Uterine smooth muscle cell (primary cell): ENCODE measurements around the gene TBC1D3G. TPM values are rescaled to one million over a fixed set of nuclear protein-coding genes. Genes with fewer than 3 reads are reported as not detected.

ENCODE experiments used
- total RNA-seq: library from RNA; depleted of rRNA; stranded (reverse); fragments of >200 nt; gene quantifications from 2 replicates; pipeline ENCODE4 v1.2.3, GENCODE V29; 2014

The TBC1D3G gene
- not detected in 2 replicates for total RNA-seq

GRCh38 chr17:36323584-36323983, at the start of gene TBC1D3G:
TSS of gene TBC1D3G (plus strand) at chr17:36323884. CDS start at chr17:36325412, 1,528 bp downstream.

Other genes with a start within 250 kb of the TBC1D3G start
- not detected in 2 replicates for gene CCL3, start 233.7 kb upstream of the TBC1D3G start, total RNA-seq
- gene CCL4, start 220.1 kb upstream of the TBC1D3G start, total RNA-seq, result not detected in 2 replicates
- 0.77 and 2.5 TPM in 2 replicates for gene TBC1D3B, start 147.2 kb upstream of the TBC1D3G start, total RNA-seq
- not detected in 2 replicates for gene CCL3L1, start 127.1 kb upstream of the TBC1D3G start, total RNA-seq
- not detected in 2 replicates for gene CCL4L2, start 112.8 kb upstream of the TBC1D3G start, total RNA-seq
- gene TBC1D3I, start 59.3 kb upstream of the TBC1D3G start, total RNA-seq, result 0.33 TPM in 1 of 2 replicates, not detected in the other
- not detected in 2 replicates for gene TBC1D3H, start 64.6 kb downstream of the TBC1D3G start, total RNA-seq
- gene ZNHIT3, start 162.8 kb downstream of the TBC1D3G start, total RNA-seq, result 22.2 and 23.5 TPM in 2 replicates
- 52.2 and 82.6 TPM in 2 replicates for gene MYO19, start 211.0 kb downstream of the TBC1D3G start, total RNA-seq
- gene PIGW, start 211.1 kb downstream of the TBC1D3G start, total RNA-seq, result 4.6 and 14.1 TPM in 2 replicates
- gene GGNBP2, start 221.0 kb downstream of the TBC1D3G start, total RNA-seq, result 82.5 and 85.2 TPM in 2 replicates